HCT116 (cell line): Measurements from ENCODE around the gene TAOK3. TPM values are rescaled to one million over a fixed set of nuclear protein-coding genes. Genes with fewer than 3 reads are reported as not detected.

Experiments used
- ATAC-seq: fragments of 200-7000 bp; cut with Tn5 transposase; 2 replicates; pipeline ENCODE4 v1.9.1; 2020; ENCODE audit warnings: mild to moderate bottlenecking, moderate library complexity
- BruUV-seq: library from RNA; stranded (reverse); fragments of 400-500 nt; replicated peaks from 2 replicates; lab custom pipeline; 2021; lab: Mats Ljungman, UMichigan
- CTCF ChIA-PET: fragments of 300-600 bp; sonication (Branson Sonifier 250); formaldehyde crosslinking; loops from one replicate; lab custom pipeline; 2021; ENCODE audit warnings: antibody characterized with exemption; lab: Charles Lee
- POLR2A ChIA-PET: fragments of 300-600, 350-600 bp; sonication (Branson Sonifier 250); formaldehyde crosslinking; loops from one replicate; lab custom pipeline; 2021; ENCODE audit warnings: antibody characterized with exemption; lab: Charles Lee
- RAD21 ChIA-PET, 2 experiments: fragments of 300-600 bp; sonication (Branson Sonifier 250); formaldehyde crosslinking; loops; one replicate each; lab custom pipeline; 2023; ENCODE audit warnings: low total read pairs in 2 of 2; ENCODE audit not compliant: uncharacterized antibody in 2 of 2, unreplicated experiment in 2 of 2, low non-redundant PET in 1 of 2; lab: Charles Lee
- DNase-seq: peaks from one replicate; pipeline ENCODE4 v3.0.0-alpha.2; 2010; ENCODE audit warnings: low read depth, low spot score
- H2AFZ ChIP-seq: fragments of 200-600 bp; shearing (Covaris generic), sonication (generic); 2 replicates; pipeline ENCODE4 v1.6.1; 2017; ENCODE audit warnings: low read depth, mixed run types, mixed read lengths, antibody characterized with exemption, low read length; ENCODE audit not compliant: poor library complexity, severe bottlenecking
- H3K27ac ChIP-seq: 2 replicates; pipeline ENCODE4 v1.5.1; 2012; ENCODE audit warnings: low read depth, low read length
- H3K27me3 ChIP-seq: fragments of 200-600 bp; sonication (generic); 2 replicates; pipeline ENCODE4 v1.6.1; 2016; ENCODE audit warnings: mixed run types, low read length, mixed read lengths; ENCODE audit not compliant: insufficient read depth
- H3K36me3 ChIP-seq, 2 experiments: fragments of 200-500 bp in 1 of 2; fragments of 200-600 bp in 1 of 2; sonication (Bioruptor generic) in 1 of 2; sonication (generic) in 1 of 2; 2 replicates each; pipeline versions ENCODE4 v1.5.1 to v1.6.1; 2014 to 2016; ENCODE audit warnings: low read length in 2 of 2, inconsistent platforms in 1 of 2, mixed read lengths in 1 of 2, mixed run types in 1 of 2; ENCODE audit not compliant: insufficient read depth in 2 of 2, control insufficient read depth in 1 of 2
- H3K4me1 ChIP-seq, 2 experiments: fragments of 200-600 bp in 1 of 2; sonication (generic) in 1 of 2; 2 replicates each; pipeline versions ENCODE4 v1.5.1 to v1.6.1; 2012 to 2017; ENCODE audit warnings: low read length in 2 of 2, inconsistent platforms in 1 of 2, mild to moderate bottlenecking in 1 of 2, mixed read lengths in 1 of 2, mixed run types in 1 of 2, moderate library complexity in 1 of 2; ENCODE audit not compliant: insufficient read depth in 2 of 2, control insufficient read depth in 1 of 2
- H3K4me2 ChIP-seq: fragments of 200-600 bp; sonication (generic); 2 replicates; pipeline ENCODE4 v1.6.1; 2017; ENCODE audit warnings: mixed run types, low read length, mixed read lengths
- H3K4me3 ChIP-seq, 2 experiments: fragments of 200-600 bp in 1 of 2; sonication (generic) in 1 of 2; replicated peaks in 1 of 2; 2 replicates each; pipeline ENCODE4 v1.5.1; 2011 to 2016; ENCODE audit warnings: low read length in 2 of 2, control low read depth in 1 of 2, low read depth in 1 of 2, mild to moderate bottlenecking in 1 of 2, mixed read lengths in 1 of 2, mixed run types in 1 of 2
- H3K79me2 ChIP-seq: fragments of 200-600 bp; sonication (generic); 2 replicates; pipeline ENCODE4 v1.6.1; 2017; ENCODE audit warnings: mild to moderate bottlenecking, mixed run types, low read length, moderate library complexity, mixed read lengths; ENCODE audit not compliant: insufficient read depth
- H3K9ac ChIP-seq: fragments of 200-600 bp; sonication (generic); 2 replicates; pipeline ENCODE4 v1.6.1; 2016; ENCODE audit warnings: low read length, mixed read lengths
- H3K9me2 ChIP-seq: fragments of 200-600 bp; sonication (generic), shearing (Covaris generic); 2 replicates; pipeline ENCODE4 v1.6.1; 2017; ENCODE audit warnings: mixed run types, mild to moderate bottlenecking, moderate library complexity; ENCODE audit not compliant: insufficient read depth
- H3K9me3 ChIP-seq, 2 experiments: fragments of 200-500 bp in 1 of 2; fragments of 200-600 bp in 1 of 2; sonication (Bioruptor generic) in 1 of 2; sonication (generic) in 1 of 2; 2 replicates each; pipeline ENCODE4 v1.6.1; 2014 to 2017; ENCODE audit warnings: low read length in 2 of 2, mixed read lengths in 2 of 2, inconsistent platforms in 1 of 2, low read depth in 1 of 2, mild to moderate bottlenecking in 1 of 2, mixed run types in 1 of 2, moderate library complexity in 1 of 2; ENCODE audit not compliant: control insufficient read depth in 1 of 2, insufficient read depth in 1 of 2
- H4K20me1 ChIP-seq: fragments of 200-600 bp; sonication (generic), shearing (Covaris generic); 2 replicates; pipeline ENCODE4 v1.6.1; 2017; ENCODE audit warnings: mixed run types, mild to moderate bottlenecking, moderate library complexity; ENCODE audit not compliant: insufficient read depth
- ATF3 ChIP-seq: IDR thresholded peaks from 2 replicates; pipeline ENCODE4 v1.6.1; 2012
- CBX3 ChIP-seq: IDR thresholded peaks from 2 replicates; pipeline ENCODE4 v1.6.1; 2012; ENCODE audit warnings: low read depth
- CTCF ChIP-seq, 3 experiments: fragments of 200-600 bp in 1 of 3; sonication (generic) in 1 of 3; IDR thresholded peaks in 2 of 3; conservative IDR thresholded peaks in 1 of 3; 2 replicates each; pipeline ENCODE4 v1.5.1; 2012 to 2017; ENCODE audit warnings: low read depth in 2 of 3, low read length in 2 of 3, antibody characterized with exemption in 1 of 3, borderline replicate concordance in 1 of 3, control low read depth in 1 of 3, mild to moderate bottlenecking in 1 of 3, mixed read lengths in 1 of 3, mixed run types in 1 of 3, moderate library complexity in 1 of 3; ENCODE audit not compliant: insufficient read depth in 1 of 3
- EGR1 ChIP-seq: IDR thresholded peaks from 2 replicates; pipeline ENCODE4 v1.6.1; 2012; ENCODE audit warnings: low read depth
- ELF1 ChIP-seq: IDR thresholded peaks from 2 replicates; pipeline ENCODE4 v1.6.1; 2012; ENCODE audit warnings: low read depth, borderline replicate concordance
- EZH2 ChIP-seq: fragments of 200-600 bp; sonication (generic); IDR thresholded peaks from 2 replicates; pipeline ENCODE4 v1.6.1; 2017; ENCODE audit warnings: antibody characterized with exemption, mixed run types
- JUND ChIP-seq: IDR thresholded peaks from 2 replicates; pipeline ENCODE4 v1.6.1; 2012
- POLR2A ChIP-seq: IDR thresholded peaks from 2 replicates; pipeline ENCODE4 v1.7.0; 2011; ENCODE audit warnings: borderline replicate concordance; ENCODE audit not compliant: insufficient read depth, insufficient read length; ENCODE audit errors: extremely low read depth
- RAD21 ChIP-seq: IDR thresholded peaks from 2 replicates; pipeline ENCODE4 v1.6.1; 2012; ENCODE audit warnings: low read depth, mild to moderate bottlenecking
- SP1 ChIP-seq: IDR thresholded peaks from 2 replicates; pipeline ENCODE4 v1.6.1; 2012; ENCODE audit warnings: low read depth
- SRF ChIP-seq: IDR thresholded peaks from 2 replicates; pipeline ENCODE4 v1.6.1; 2012; ENCODE audit warnings: low read depth
- YY1 ChIP-seq: IDR thresholded peaks from 2 replicates; pipeline ENCODE4 v1.6.1; 2011; ENCODE audit warnings: low read length, low read depth, moderate library complexity, mild to moderate bottlenecking; ENCODE audit not compliant: insufficient replicate concordance; ENCODE audit errors: extremely low read depth
- ZFX ChIP-seq: fragments of 450-650 bp; IDR thresholded peaks from 2 replicates; pipeline ENCODE4 v1.6.1; 2017
- ZNF274 ChIP-seq: fragments of 200-500 bp; sonication (Bioruptor generic); IDR thresholded peaks from 2 replicates; pipeline ENCODE4 v1.6.1; 2014; ENCODE audit warnings: mild to moderate bottlenecking, low read depth, low read length, inconsistent platforms
- intact Hi-C: fragments of 100-400 bp; cut with micrococcal nuclease; formaldehyde crosslinking; loops from 2 replicates; pipeline ENCODE4 v1.10.0; 2022
- total RNA-seq: library from RNA; stranded (reverse); gene quantifications from one replicate; pipeline ENCODE4 v1.2.1, GENCODE V29; 2021; ENCODE audit not compliant: unreplicated experiment
- TF ChIP-seq, protein P1 (sequence below): IDR thresholded peaks from 2 replicates; pipeline ENCODE4 v1.6.1; 2012; ENCODE audit warnings: low read depth
- TF ChIP-seq, protein P2 (sequence below): IDR thresholded peaks from 2 replicates; pipeline ENCODE4 v1.6.1; 2011; ENCODE audit warnings: mild to moderate bottlenecking, low read length, moderate library complexity; ENCODE audit not compliant: insufficient replicate concordance; ENCODE audit errors: extremely low read depth
- TF ChIP-seq, protein P3 (sequence below): IDR thresholded peaks from 2 replicates; pipeline ENCODE4 v1.6.1; 2012

The TAOK3 gene
- total RNA-seq, 1 experiment from 2014 or later = 10.5 TPM

DNA sequence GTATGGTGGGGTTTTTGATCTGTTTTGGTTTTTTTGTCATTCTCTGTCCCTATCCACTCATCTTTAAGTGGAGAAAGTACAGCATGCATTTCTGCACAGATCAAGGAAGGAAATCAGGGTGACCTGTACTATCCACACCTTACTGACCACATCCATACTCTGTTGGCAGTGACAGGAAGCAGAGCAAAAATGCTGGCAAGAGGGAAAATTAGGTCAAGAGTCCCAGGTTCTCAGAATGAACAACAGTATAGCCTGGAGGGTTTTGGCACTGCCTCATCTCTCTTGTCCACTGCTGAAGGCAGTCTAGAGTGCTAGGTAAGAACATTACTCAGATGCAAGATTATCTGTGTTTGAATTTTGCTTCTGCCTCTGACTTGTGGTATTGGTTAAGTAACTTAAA lies 70.7 kb downstream of the TAOK3 start:
- Histone ChIP-seq H2AFZ (no peak overlapping the region), H3K79me2 (no peaks in the 10 kb centered on the region), H3K4me2 (no peak overlapping the region), H3K9ac (no peak overlapping the region), H3K4me1 (peaks cover 6% of the 10 kb centered on the region in 2 experiments; a peak in 2 of 4 replicates)
- peak; percentile 49; the same call in 1 of the 2 replicates for ATAC-seq
- BruUV-seq = no TSS peak
- intact Hi-C loops = no loop called here
- TF ChIP-seq RAD21 (no peak), CBX3 (no peak), EGR1 (no peak), CTCF (IDR thresholded peaks at IDR 0.05 in 2 of 3, conservative IDR thresholded peaks at IDR 0.05 in 1 of 3; ENCODE audit: borderline replicate concordance in 1 of 3, insufficient read depth in 1 of 3, low read depth in 2 of 3, low read length in 2 of 3) (no peak), JUND (no peak), POLR2A (no peak), ZFX (no peak), SP1 (no peak), YY1 (no peak), ATF3 (no peak), EZH2 (no peak), ZNF274 (no peak), ELF1 (no peak), SRF (no peak)
- TF ChIP-seq, protein P1, sequence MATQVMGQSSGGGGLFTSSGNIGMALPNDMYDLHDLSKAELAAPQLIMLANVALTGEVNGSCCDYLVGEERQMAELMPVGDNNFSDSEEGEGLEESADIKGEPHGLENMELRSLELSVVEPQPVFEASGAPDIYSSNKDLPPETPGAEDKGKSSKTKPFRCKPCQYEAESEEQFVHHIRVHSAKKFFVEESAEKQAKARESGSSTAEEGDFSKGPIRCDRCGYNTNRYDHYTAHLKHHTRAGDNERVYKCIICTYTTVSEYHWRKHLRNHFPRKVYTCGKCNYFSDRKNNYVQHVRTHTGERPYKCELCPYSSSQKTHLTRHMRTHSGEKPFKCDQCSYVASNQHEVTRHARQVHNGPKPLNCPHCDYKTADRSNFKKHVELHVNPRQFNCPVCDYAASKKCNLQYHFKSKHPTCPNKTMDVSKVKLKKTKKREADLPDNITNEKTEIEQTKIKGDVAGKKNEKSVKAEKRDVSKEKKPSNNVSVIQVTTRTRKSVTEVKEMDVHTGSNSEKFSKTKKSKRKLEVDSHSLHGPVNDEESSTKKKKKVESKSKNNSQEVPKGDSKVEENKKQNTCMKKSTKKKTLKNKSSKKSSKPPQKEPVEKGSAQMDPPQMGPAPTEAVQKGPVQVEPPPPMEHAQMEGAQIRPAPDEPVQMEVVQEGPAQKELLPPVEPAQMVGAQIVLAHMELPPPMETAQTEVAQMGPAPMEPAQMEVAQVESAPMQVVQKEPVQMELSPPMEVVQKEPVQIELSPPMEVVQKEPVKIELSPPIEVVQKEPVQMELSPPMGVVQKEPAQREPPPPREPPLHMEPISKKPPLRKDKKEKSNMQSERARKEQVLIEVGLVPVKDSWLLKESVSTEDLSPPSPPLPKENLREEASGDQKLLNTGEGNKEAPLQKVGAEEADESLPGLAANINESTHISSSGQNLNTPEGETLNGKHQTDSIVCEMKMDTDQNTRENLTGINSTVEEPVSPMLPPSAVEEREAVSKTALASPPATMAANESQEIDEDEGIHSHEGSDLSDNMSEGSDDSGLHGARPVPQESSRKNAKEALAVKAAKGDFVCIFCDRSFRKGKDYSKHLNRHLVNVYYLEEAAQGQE = no peak
- TF ChIP-seq, protein P2, sequence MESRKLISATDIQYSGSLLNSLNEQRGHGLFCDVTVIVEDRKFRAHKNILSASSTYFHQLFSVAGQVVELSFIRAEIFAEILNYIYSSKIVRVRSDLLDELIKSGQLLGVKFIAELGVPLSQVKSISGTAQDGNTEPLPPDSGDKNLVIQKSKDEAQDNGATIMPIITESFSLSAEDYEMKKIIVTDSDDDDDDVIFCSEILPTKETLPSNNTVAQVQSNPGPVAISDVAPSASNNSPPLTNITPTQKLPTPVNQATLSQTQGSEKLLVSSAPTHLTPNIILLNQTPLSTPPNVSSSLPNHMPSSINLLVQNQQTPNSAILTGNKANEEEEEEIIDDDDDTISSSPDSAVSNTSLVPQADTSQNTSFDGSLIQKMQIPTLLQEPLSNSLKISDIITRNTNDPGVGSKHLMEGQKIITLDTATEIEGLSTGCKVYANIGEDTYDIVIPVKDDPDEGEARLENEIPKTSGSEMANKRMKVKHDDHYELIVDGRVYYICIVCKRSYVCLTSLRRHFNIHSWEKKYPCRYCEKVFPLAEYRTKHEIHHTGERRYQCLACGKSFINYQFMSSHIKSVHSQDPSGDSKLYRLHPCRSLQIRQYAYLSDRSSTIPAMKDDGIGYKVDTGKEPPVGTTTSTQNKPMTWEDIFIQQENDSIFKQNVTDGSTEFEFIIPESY = no peak
- TF ChIP-seq, protein P3, sequence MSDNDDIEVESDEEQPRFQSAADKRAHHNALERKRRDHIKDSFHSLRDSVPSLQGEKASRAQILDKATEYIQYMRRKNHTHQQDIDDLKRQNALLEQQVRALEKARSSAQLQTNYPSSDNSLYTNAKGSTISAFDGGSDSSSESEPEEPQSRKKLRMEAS = no peak
- TF ChIP-seq, all 23 proteins: peak for 0
- Histone ChIP-seq H3K9me3 (no peaks in the 10 kb centered on the region), H3K27me3 (no peaks in the 10 kb centered on the region), H3K27ac (no peak overlapping the region), H4K20me1 (no peaks in the 10 kb centered on the region), H3K36me3 (no peaks in the 10 kb centered on the region), H3K9me2 (no peaks in the 10 kb centered on the region), H3K4me3 (no peak overlapping the region)
- ChIA-PET CTCF (no interaction called here), POLR2A (no interaction called here), RAD21 (no interaction called here)
- DNase-seq = no peak
